B cell (primary cell): ENCODE data around the gene BICDL1. TPM values are rescaled to one million over a fixed set of nuclear protein-coding genes. Genes with fewer than 3 reads are reported as not detected.

Source experiments
- ATAC-seq: fragments of 200-7000 bp; cut with Tn5 transposase; one replicate; pipeline ENCODE4 v1.10.0; 2021; ENCODE audit warnings: low read depth, mild to moderate bottlenecking, moderate number of reproducible peaks, moderate library complexity
- CTCF ChIA-PET: fragments of 350-600 bp; sonication (Branson Sonifier 250); formaldehyde crosslinking; loops from one replicate; lab custom pipeline; 2021; ENCODE audit warnings: antibody characterized with exemption, inconsistent platforms; lab: Charles Lee
- POLR2A ChIA-PET: fragments of 350-600 bp; sonication (Branson Sonifier 250); formaldehyde crosslinking; loops from one replicate; lab custom pipeline; 2021; ENCODE audit warnings: antibody characterized with exemption; lab: Charles Lee
- DNase-seq: peaks from one replicate; pipeline ENCODE4 v3.0.0; 2013
- H2AFZ ChIP-seq: 2 replicates; pipeline ENCODE4 v1.6.1; 2012; ENCODE audit warnings: mild to moderate bottlenecking, low read depth, low read length; ENCODE audit not compliant: insufficient read depth, poor library complexity, severe bottlenecking
- H3K27ac ChIP-seq, 2 donors: 1 replicate in 1 of 2; 2 replicates in 1 of 2; pipeline ENCODE4 v1.5.1; 2012 to 2013; ENCODE audit warnings: low read length in 2 of 2, mild to moderate bottlenecking in 2 of 2, moderate library complexity in 1 of 2
- H3K27me3 ChIP-seq, 4 experiments: fragments of 200-600 bp in 1 of 4; sonication (generic) in 1 of 4; replicated peaks in 1 of 4; 1 replicate in 2 of 4; 2 replicates in 2 of 4; pipeline versions ENCODE4 v1.6.1 to v1.7.0; 2013 to 2016; ENCODE audit warnings: low read length in 3 of 4, mild to moderate bottlenecking in 2 of 4, mixed read lengths in 1 of 4, moderate library complexity in 1 of 4; ENCODE audit not compliant: insufficient read depth in 4 of 4, control insufficient read depth in 3 of 4; ENCODE audit errors: control extremely low read depth in 1 of 4
- H3K36me3 ChIP-seq, 2 experiments: replicated peaks in 1 of 2; 1 replicate in 1 of 2; 2 replicates in 1 of 2; pipeline versions ENCODE4 v1.6.1 to v1.7.1; 2013; ENCODE audit warnings: low read length in 1 of 2; ENCODE audit not compliant: insufficient read depth in 2 of 2, control insufficient read depth in 1 of 2; ENCODE audit errors: control extremely low read depth in 1 of 2, extremely low read depth in 1 of 2
- H3K4me1 ChIP-seq, 2 donors: fragments of 200-600 bp in 1 of 2; sonication (generic) in 1 of 2; 1 replicate in 1 of 2; 2 replicates in 1 of 2; pipeline versions ENCODE4 v1.5.1 to v1.6.1; 2013 to 2017; ENCODE audit warnings: low read length in 2 of 2; ENCODE audit not compliant: control insufficient read depth in 2 of 2, insufficient read depth in 2 of 2
- H3K4me2 ChIP-seq: replicated peaks from 2 replicates; pipeline ENCODE3; 2012; ENCODE audit warnings: mild to moderate bottlenecking, low read depth, low read length; ENCODE audit not compliant: poor library complexity, severe bottlenecking
- H3K4me3 ChIP-seq, 5 experiments: fragments of 200-600 bp in 1 of 5; sonication (generic) in 1 of 5; 1 replicate in 3 of 5; 2 replicates in 2 of 5; pipeline versions ENCODE4 v1.5.1 to v1.7.0; 2011 to 2016; ENCODE audit warnings: low read length in 4 of 5, mild to moderate bottlenecking in 4 of 5, low read depth in 2 of 5, control low read depth in 1 of 5, moderate library complexity in 1 of 5; ENCODE audit not compliant: insufficient read depth in 1 of 5; ENCODE audit errors: control extremely low read depth in 1 of 5, extremely low read depth in 1 of 5
- H3K79me2 ChIP-seq: fragments of 200-600 bp; sonication (generic); one replicate; pipeline ENCODE4 v1.6.0; 2016; ENCODE audit warnings: low read length; ENCODE audit not compliant: control insufficient read depth, insufficient read depth
- H3K9ac ChIP-seq: fragments of 200-600 bp; sonication (generic); 2 replicates; pipeline ENCODE4 v1.6.1; 2017; ENCODE audit warnings: mild to moderate bottlenecking, low read length, moderate library complexity
- H3K9me3 ChIP-seq, 3 donors: one replicate each; pipeline versions ENCODE4 v1.6.1 to v1.7.1; 2013; ENCODE audit warnings: low read length in 2 of 3; ENCODE audit not compliant: control insufficient read depth in 2 of 3, insufficient read depth in 1 of 3; ENCODE audit errors: control extremely low read depth in 1 of 3
- H4K20me1 ChIP-seq: 2 replicates; pipeline ENCODE4 v1.6.0; 2012; ENCODE audit warnings: mild to moderate bottlenecking, low read length; ENCODE audit not compliant: insufficient read depth, control insufficient read depth, poor library complexity, severe bottlenecking
- H3K27ac Mint-ChIP-seq: one replicate; pipeline ENCODE4 v1.8.0; 2021; ENCODE audit warnings: mixed read lengths
- H3K27me3 Mint-ChIP-seq: one replicate; pipeline ENCODE4 v1.8.0; 2021; ENCODE audit warnings: mixed read lengths
- H3K4me1 Mint-ChIP-seq: one replicate; pipeline ENCODE4 v1.8.0; 2021; ENCODE audit warnings: mixed read lengths
- H3K4me3 Mint-ChIP-seq: one replicate; pipeline ENCODE4 v1.8.0; 2021; ENCODE audit warnings: mixed read lengths
- H3K9me3 Mint-ChIP-seq: one replicate; pipeline ENCODE4 v1.8.0; 2022; ENCODE audit warnings: mixed read lengths; ENCODE audit not compliant: insufficient read depth
- EZH2 ChIP-seq: IDR thresholded peaks from 2 replicates; pipeline ENCODE4 v1.6.1; 2012; ENCODE audit warnings: borderline replicate concordance, low read depth, mild to moderate bottlenecking, moderate library complexity, low read length; ENCODE audit not compliant: insufficient read depth, poor library complexity, severe bottlenecking
- WGBS: methylation state at CpG from one replicate; pipeline ENCODE4 v1.1.5; 2013; ENCODE audit warnings: missing lambda C conversion rate; ENCODE audit not compliant: insufficient coverage; 5-methylcytosine and 5-hydroxymethylcytosine counted together
- intact Hi-C: fragments of 100-400 bp; cut with micrococcal nuclease; formaldehyde crosslinking; loops from one replicate; pipeline ENCODE4 v1.10.0; 2022
- polyA plus RNA-seq: library from polyadenylated mRNA; depleted of rRNA; stranded (reverse); fragments of >200 nt; gene quantifications from 2 replicates; pipeline ENCODE4 v1.2.3, GENCODE V29; 2012
- total RNA-seq, 2 donors: library from RNA; stranded (reverse); fragments of 120-200 nt in 1 of 2; gene quantifications; 1 replicate in 1 of 2; 2 replicates in 1 of 2; pipeline versions ENCODE4 v1.2.3 to v1.2.4, GENCODE V29; 2013 to 2022
- TF ChIP-seq, protein P1 (sequence below): fragments of 200-600 bp; IDR thresholded peaks from one replicate; pipeline ENCODE4 v1.8.0; 2022; ENCODE audit warnings: antibody characterized with exemption, mild to moderate bottlenecking

The BICDL1 gene
- total and polyA plus RNA-seq, 2 donors (not counting 1 experiment from before 2014, with no cell fraction given) = 15.6 to 41.5 TPM

- ATAC-seq (no peak), DNase-seq (no peak)
- no peaks in the 10 kb centered on the region for H3K4me1 Mint-ChIP-seq
- Histone ChIP-seq H3K9me3 (no peaks in the 10 kb centered on the region), H3K4me2 (no peak overlapping the region), H3K27ac (no peak overlapping the region), H3K36me3 (peaks cover 0 to 5% of the 10 kb centered on the region in 2 experiments), H3K9ac (no peak overlapping the region), H3K4me1 (no peaks in the 10 kb centered on the region), H4K20me1 (no peaks in the 10 kb centered on the region), H3K4me3 (no peak overlapping the region), H3K79me2 (no peaks in the 10 kb centered on the region), H2AFZ (no peak overlapping the region), H3K27me3 (no peaks in the 10 kb centered on the region)
- H3K9me3 Mint-ChIP-seq = no peaks in the 10 kb centered on the region
- 100% methylated on average over 2 of the region's 10 CpGs for WGBS
- no peak overlapping the region for H3K27ac Mint-ChIP-seq
- ChIA-PET POLR2A (no interaction called here), CTCF (no interaction called here)
- TF ChIP-seq, protein P1, sequence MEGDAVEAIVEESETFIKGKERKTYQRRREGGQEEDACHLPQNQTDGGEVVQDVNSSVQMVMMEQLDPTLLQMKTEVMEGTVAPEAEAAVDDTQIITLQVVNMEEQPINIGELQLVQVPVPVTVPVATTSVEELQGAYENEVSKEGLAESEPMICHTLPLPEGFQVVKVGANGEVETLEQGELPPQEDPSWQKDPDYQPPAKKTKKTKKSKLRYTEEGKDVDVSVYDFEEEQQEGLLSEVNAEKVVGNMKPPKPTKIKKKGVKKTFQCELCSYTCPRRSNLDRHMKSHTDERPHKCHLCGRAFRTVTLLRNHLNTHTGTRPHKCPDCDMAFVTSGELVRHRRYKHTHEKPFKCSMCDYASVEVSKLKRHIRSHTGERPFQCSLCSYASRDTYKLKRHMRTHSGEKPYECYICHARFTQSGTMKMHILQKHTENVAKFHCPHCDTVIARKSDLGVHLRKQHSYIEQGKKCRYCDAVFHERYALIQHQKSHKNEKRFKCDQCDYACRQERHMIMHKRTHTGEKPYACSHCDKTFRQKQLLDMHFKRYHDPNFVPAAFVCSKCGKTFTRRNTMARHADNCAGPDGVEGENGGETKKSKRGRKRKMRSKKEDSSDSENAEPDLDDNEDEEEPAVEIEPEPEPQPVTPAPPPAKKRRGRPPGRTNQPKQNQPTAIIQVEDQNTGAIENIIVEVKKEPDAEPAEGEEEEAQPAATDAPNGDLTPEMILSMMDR = no peak
- no peak for TF ChIP-seq EZH2
- intact Hi-C loops = no loop called here
- H3K4me3 Mint-ChIP-seq = no peak overlapping the region
- no peaks in the 10 kb centered on the region for H3K27me3 Mint-ChIP-seq
These were observed 72.7 kb downstream of the BICDL1 start for GRCh38 chr12:120061575-120062214.

- H3K27me3 ChIP-seq = no peaks in the 10 kb centered on the region
- Mint-ChIP-seq H3K9me3 (no peaks in the 10 kb centered on the region), H3K27ac (no peak overlapping the region), H3K4me3 (no peak overlapping the region), H3K27me3 (no peaks in the 10 kb centered on the region), H3K4me1 (no peaks in the 10 kb centered on the region)
- ChIA-PET CTCF (no interaction called here), POLR2A (no interaction called here)
- no peak overlapping the region for H3K4me3 ChIP-seq
- H3K4me1 ChIP-seq = no peaks in the 10 kb centered on the region
- DNase-seq (no peak), ATAC-seq (no peak)
- H3K4me2 ChIP-seq = no peak overlapping the region
- 100% methylated on average over 1 of the region's 3 CpGs for WGBS
- no peaks in the 10 kb centered on the region for H4K20me1 ChIP-seq
- no peak overlapping the region for H3K9ac ChIP-seq
- TF ChIP-seq, protein P1 = no peak
- no peak for TF ChIP-seq EZH2
- H3K27ac ChIP-seq = no peak overlapping the region
- H2AFZ ChIP-seq = no peak overlapping the region
- H3K9me3 ChIP-seq = no peaks in the 10 kb centered on the region
- intact Hi-C loops = no loop called here
- H3K79me2 ChIP-seq = no peaks in the 10 kb centered on the region
- peaks cover 0 to 5% of the 10 kb centered on the region in 2 experiments for H3K36me3 ChIP-seq
These were observed 74.0 kb downstream of the BICDL1 start for GRCh38 chr12:120062976-120063579.
